GM19351 (cell line): ENCODE results near the gene ZP2.
A peak's percentile ranks its signal among the peaks of the same experiment; 100 is the strongest.
"Not testable (repeated sequence)": the region's sequence is repeated elsewhere in the genome, so short reads cannot be mapped to it uniquely, and the experiment has no call there.

Experiments
- ATAC-seq: cut with Tn5 transposase; IDR thresholded peaks from one replicate; pipeline ENCODE4 v1.9.1; 2021; ENCODE audit warnings: mild to moderate bottlenecking, moderate library complexity; ENCODE audit not compliant: unreplicated experiment

Gene ZP2

GRCh38 chr16:21179126-21179982 is 32.0 kb downstream of the ZP2 start:
- no peak for ATAC-seq

GRCh38 chr16:21175397-21175796 is 36.0 kb downstream of the ZP2 start:
- ATAC-seq: no peak

DNA sequence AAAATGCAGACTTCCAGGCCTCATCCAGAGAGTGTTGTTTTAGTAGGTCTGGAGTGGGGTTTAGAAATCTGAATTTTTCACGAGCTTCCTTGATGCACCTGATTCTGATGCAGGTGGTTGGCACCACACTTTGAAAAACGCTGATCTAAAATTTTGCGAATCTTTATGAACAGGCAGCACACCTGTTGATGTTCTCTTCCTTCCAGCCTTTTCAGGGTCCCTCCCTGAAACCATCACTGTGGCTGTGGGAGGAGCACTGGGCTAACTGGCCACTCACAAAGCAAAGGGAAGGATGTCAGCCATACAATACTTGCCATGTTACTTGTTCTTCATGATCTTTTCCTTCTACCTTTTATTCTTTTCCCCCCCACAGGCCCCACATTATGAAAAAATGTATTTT is 38.7 kb downstream of the ZP2 start:
- ATAC-seq: no peak

DNA sequence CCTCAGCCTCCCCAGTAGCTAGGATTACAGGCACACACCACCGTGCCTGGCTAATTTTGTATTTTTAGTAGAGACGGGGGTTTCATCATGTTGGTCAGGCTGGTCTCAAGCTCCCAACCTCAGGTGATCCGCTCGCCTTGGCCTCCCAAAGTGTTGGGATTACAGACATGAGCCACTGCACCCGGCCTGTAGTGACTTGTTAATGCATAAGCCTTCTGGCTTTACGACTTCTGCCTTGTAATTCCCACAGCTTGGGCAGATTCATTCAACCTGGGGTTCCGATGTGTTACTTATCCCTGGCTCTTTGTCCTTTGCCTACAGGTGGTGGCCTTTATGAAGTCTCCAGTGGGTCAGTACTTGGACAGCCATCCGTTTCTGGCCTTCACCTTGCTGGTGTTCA is 41.3 kb downstream of the ZP2 start:
- ATAC-seq: not testable (repeated sequence)

- ATAC-seq: no peak
These were observed 42.0 kb downstream of the ZP2 start for GRCh38 chr16:21169249-21169981.

DNA sequence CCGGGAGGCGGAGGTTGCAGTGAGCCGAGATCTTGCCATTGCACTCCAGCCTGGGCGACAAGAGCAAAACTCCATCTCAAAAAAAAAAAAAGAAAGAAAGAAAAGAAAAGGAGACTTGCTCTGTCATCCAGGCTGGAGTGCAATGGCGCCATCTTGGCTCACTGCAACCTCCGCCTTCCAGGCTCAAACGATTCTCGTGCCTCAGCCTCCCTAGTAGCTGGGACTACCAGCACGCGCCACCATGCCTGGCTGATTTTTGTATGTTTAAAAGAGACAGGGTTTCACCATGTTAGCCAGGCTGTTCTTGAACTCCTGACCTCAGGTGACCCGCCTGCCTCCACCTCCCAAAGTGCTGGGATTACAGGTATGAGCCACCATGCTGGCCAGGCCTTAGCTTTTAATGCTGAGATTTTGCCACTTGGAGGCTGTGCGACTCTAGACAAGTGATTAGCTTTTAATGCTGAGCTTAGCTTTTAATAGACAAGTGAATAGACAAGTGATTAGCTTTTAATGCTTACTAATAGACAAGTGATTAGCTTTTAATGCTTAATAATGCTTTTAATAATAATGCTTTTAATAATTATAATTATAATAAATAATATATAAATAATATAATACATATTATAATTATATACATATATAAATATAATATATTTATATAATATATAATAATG is 43.3 kb downstream of the ZP2 start:
- no peak for ATAC-seq

- no peak for ATAC-seq
These were observed 44.0 kb downstream of the ZP2 start for GRCh38 chr16:21167360-21167759.

DNA sequence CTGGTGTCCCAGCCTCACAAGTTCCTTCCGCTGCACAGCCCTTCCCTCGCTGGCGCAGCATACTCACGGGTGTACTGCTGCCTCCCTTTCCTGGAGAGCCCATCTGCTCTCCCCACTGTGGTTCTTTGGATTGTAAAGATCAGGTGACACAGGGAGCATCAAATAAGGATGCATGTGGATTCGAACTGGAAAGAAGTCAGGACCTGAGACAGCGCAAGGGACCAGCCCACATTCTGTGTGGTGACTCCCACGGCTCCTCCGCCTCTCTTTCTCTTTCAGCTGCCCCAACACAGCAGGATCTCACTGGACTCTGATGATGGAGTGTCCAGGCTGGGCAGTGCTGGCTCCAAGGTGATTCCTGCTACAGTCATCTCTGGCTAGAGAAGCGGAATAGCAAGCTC is 44.8 kb downstream of the ZP2 start:
- no peak for ATAC-seq

- no peak for ATAC-seq
These were observed 46.7 kb downstream of the ZP2 start for GRCh38 chr16:21164521-21165168.

GRCh38 chr16:21163576-21163975 is 47.8 kb downstream of the ZP2 start:
- ATAC-seq: no peak

- no peak for ATAC-seq
These were observed 48.7 kb downstream of the ZP2 start for GRCh38 chr16:21162661-21163151.

- ATAC-seq: no peak
These were observed 50.2 kb downstream of the ZP2 start for GRCh38 chr16:21161211-21161610.

DNA sequence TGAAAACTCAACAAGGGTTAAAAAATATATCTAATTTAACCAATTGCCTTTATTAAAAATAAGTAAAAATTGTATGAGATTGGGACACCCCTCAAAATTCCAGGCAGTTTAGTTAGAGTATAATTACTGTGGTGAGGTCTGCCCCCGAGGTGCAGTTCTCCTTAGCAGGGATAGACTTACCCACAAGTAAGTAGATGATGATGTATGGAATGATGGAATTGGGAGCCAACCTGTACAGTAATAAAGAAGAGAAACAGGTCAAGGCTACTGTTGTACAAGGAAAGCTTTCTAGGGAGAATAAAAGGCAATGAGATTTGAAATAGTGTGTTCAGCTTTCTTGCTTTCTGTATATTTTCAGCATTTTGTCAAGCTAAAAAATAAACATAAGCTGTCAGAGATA is 51.1 kb downstream of the ZP2 start:
- ATAC-seq: no peak

GRCh38 chr16:21159281-21159951 is 52.0 kb downstream of the ZP2 start:
- no peak for ATAC-seq

DNA sequence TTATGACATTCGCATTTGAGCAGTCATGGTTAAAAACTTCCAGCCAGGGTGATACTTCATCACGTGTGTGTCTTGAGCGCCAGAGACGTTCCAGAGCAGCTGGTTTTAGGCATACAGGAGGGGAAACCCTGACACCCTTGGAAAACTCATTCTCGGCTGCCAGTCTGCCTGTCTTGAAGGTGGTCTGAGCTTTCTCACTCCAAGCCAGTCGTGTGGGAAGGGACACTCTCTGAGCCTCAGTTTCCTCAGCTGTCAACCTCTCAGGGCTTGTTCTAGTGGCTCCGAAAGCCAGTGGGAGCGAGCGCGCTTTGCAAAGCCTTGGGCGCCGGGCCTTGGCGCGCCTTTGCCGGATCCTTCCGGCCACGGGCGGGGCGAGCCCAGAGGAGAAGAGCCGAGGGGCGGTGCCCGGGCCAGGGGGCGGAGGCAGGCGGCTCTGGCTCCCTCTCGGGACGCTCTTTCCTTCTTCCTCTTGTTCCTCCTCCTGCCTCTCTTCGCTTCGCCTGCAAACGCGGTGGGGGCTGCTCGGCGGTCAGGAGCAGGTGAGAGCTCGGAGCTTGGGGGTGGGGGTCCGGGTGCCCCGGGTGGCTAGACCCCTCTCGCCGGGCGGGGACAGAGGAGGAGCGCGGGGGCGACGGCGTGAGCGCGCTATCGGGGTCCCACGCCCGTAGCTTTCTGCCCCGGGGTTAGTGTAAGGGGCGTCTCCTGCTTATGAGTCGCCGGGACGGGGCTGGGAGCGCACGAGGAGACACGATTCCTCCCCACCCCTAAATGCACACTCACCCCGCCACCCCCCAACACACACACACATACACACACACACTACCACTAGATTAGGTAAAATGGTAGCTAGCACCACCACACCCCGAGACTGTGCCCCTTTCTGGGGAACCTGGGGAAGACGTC is 52.9 kb downstream of the ZP2 start, which contains the start of gene LDAF1:
Gene LDAF1 (plus strand): TSS at position 467 of the 903 bp plus-strand sequence. CDS start 2,509 bp downstream, outside the sequence.
- ATAC-seq: peak; percentile 93

GRCh38 chr16:21157632-21158031 is 53.7 kb downstream of the ZP2 start:
- no peak for ATAC-seq

DNA sequence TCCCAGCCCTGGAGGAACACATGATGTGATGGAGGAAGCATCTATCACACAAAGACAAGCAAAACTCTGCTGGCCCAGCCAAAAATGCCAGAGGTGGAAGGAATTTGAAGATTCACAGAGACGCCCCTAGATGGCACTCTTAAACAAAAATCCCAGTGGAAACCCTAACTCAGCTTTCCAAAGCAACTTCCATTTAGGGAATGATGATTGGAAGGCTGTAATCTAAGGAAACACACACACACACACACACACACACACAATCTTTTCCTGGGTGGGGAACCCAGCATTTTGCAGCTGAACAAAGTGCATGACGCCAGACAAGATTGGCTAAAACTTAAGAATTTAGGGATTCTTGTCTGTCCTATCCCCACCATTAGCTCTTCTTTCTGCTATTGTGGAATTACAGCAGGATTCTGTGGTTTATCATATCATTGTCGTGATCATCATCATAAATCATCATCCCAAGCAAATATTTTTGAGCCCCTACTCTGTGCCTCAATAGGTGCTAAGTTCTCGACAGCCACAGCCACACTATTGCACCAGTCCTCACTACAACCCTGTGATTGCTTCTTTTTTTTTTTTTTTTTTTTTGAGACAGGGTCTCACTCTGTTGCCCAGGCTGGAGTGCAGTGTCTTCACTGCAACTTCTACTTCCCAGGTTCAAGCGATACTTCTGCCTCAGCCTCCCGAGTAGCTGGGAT is 54.5 kb downstream of the ZP2 start:
- no peak for ATAC-seq

- ATAC-seq: not testable (repeated sequence)
These were observed 55.4 kb downstream of the ZP2 start for GRCh38 chr16:21156011-21156410.
